HG03342 (cell line): ENCODE data around the gene KCMF1.

Source experiments
- ATAC-seq: cut with Tn5 transposase; IDR thresholded peaks from one replicate; pipeline ENCODE4 v1.9.1; 2021; ENCODE audit warnings: mild to moderate bottlenecking, moderate library complexity; ENCODE audit not compliant: unreplicated experiment

Gene KCMF1

GRCh38 chr2:84980263-84980983 is 9.5 kb downstream of the KCMF1 start:
- ATAC-seq, result peak; percentile 72

DNA sequence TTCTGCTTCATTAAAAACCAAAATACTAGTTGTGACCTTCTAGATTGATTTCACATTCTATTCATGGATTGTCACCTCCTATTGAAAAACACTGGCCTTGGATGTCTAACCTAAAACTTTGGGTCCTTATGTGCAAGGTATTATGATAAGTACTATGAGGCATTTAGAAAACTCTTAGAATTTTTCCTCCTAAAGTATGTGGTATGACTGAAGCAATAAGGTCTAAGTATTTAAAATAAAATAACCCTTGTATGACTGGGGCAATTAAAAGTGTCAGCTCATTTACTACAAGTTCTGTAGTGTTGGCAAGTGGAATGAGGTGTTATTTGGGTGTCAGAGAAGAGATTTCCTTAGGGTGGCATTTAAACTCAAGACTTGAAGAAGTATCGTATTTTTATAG is 15.1 kb downstream of the KCMF1 start:
- no peak for ATAC-seq

GRCh38 chr2:84989422-84989821 is 18.5 kb downstream of the KCMF1 start:
- ATAC-seq, result no peak

GRCh38 chr2:84989927-84990326 is 19.0 kb downstream of the KCMF1 start:
- no peak for ATAC-seq

DNA sequence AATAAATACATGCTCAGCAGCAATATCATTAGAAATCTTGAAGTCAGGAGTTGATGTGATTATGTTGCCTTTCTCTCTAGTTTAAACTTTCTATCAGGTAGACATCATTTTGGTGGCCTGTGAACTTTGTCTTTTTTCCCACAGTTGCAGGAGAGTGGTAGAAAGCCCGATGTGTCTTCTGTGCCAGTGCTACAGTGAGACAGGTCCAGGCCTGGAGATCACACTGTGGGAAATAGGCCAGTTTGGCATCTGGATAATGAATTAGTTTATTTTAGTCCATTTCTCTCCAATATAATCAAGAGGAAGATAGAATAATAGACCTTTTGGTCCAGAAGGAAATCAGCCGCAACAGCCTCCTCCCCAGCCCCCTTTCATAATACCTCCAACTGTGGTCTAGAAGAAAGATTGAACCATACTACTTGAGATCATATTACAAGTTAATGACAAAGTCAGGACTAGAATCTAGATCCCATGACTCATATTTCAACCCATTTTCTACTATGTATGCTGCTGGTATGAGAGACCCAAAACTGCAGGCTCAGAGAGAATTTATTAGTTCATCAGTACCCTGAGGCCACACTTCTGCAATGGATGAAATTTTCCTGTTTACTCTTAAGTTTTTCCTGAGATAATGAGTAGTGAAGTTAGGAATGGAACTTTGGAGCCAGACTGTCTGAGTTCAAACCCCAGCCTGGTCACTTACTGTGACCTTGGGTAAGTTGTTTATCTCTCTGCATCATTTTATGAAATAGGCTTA is 20.6 kb downstream of the KCMF1 start:
- no peak for ATAC-seq

DNA sequence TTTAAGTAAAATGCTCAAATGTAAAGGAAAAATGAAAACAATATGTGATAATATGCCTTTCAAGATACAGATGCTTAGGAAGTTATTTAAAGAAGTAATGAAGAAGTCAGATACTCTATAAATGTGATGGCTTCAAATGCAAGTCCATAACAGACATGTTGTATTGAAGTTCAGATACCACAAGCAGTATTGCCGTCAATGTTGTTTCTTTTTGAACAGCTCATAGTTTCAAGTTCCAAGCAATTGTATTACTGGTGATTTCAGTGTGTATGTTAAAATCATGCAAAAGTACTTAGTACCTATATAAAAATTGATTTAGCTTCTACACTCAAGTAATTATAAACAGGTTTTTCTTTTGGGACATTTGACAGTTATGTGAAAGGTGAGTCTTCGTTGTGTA is 24.9 kb downstream of the KCMF1 start:
- no peak for ATAC-seq

DNA sequence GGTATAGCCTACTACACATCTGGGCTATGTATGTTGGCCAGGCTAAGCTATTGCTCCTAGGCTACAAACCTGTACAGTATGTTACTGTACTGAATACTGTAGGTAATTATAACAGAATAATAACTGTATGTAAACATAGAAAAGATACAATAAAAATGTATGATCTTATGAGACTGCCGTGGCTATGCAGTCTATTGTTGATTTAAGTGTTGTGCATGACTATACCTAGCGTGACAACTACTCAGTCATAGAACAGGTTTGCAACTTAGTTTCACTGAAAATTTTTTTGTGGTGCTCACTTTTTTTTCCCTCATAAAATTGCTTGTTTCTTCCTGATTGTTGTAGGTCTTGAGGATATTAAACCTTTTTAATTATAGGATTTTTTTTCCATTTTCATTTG is 25.9 kb downstream of the KCMF1 start:
- no peak for ATAC-seq

GRCh38 chr2:84999553-84999955 is 28.6 kb downstream of the KCMF1 start:
- no peak for ATAC-seq

- ATAC-seq, result no peak
These were observed 30.6 kb downstream of the KCMF1 start for GRCh38 chr2:85001595-85001994.

GRCh38 chr2:85002534-85002933 is 31.6 kb downstream of the KCMF1 start:
- ATAC-seq, result no peak

DNA sequence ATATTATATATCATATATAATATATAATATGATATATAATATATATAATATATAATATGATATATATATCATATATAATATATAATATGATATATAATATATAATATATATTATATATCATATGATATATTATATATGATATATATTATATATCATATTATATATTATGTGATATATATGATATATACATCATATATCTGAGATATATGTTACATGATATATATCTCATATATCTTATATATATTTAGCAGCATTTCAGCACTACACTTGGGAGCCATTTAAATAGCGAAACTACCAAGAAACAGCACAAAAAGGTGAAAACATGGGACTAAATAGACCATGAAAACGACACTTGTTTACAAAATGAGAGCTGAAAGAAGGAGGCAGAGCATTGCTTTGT is 37.3 kb downstream of the KCMF1 start:
- ATAC-seq, result no peak

- no peak for ATAC-seq
These were observed 38.2 kb downstream of the KCMF1 start for GRCh38 chr2:85009019-85009618.

DNA sequence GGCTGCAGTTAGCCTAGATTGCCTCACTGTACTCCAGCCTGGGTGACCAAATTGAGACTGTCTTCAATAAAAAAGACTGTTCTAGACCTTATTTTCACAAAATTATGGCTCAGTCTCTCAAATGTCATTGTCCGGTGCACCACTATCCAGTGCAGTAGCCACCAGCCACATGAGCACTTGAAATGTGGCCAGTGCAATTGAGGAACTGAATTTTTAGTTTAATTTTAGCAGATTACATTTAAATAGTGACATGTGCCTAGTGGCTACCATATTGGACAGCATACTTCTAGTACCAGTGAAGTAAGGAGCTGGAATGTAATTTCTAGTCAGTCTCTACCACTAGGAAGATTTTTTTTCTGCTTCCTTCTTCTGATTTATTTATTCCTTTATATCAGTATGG is 39.4 kb downstream of the KCMF1 start:
- no peak for ATAC-seq

GRCh38 chr2:85011098-85011497 is 40.1 kb downstream of the KCMF1 start:
- no peak for ATAC-seq

DNA sequence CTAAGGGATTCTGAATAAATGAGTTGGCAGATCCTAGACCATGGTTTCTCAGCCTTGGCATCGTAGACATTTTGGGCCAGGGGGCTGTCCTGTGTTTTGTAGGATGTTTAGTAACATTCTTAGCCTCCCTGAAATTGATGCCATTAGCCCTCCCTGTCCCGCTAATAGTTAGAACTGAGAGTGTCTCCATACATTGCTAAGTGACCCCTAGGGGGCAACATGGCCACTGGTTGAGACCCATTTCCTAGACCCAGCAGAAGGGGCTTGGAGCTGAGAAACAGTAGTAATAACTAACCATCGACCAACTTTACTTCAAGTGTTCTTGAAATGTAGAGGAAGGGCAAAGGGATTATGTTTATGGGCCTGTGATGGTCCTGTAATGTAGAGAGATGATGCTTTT is 40.8 kb downstream of the KCMF1 start:
- no peak for ATAC-seq

DNA sequence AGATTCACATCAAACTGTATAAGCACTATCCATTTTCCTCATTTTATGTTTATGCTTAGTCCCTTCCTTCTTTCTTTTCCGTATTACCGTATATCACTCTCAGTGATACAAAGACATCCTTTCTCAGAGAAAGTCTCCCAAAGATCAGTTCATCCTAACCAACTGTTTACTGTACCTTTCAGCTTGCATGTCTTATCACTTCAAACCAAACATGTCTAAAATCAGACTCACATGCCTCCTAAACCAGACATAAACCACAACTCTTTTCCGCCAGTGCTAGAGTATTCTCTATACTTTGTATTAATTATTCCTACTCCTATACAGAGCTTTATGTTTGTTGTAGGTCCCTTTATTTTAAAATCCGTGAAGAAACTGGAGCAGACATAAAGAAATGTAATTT is 41.5 kb downstream of the KCMF1 start:
- no peak for ATAC-seq

DNA sequence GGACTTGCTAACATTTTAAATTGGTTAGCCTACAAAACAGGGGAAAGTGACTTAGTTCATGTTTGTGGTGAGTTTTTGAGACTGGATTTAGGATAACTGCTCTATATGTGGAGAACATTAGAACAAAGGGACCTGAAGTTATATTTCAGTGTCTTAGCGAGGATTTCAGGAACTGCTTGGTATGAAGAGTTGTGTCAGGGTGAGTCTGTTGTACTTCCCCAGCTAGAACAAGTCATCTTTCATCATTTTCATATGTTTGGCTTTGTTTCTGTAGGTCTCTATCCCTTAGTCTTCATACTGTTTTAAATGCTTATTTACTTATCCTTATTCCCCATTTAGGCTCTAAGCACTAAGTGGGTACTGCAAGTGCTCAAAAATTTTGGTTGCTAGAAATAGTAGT is 41.9 kb downstream of the KCMF1 start:
- ATAC-seq, result no peak

- ATAC-seq, result no peak
These were observed 44.8 kb downstream of the KCMF1 start for GRCh38 chr2:85015653-85016360.

- ATAC-seq, result no peak
These were observed 45.5 kb downstream of the KCMF1 start for GRCh38 chr2:85016446-85016845.

- ATAC-seq, result no peak
These were observed 46.6 kb downstream of the KCMF1 start for GRCh38 chr2:85017411-85018048.

- ATAC-seq, result no peak
These were observed 47.1 kb downstream of the KCMF1 start for GRCh38 chr2:85018049-85018447.
